GM08714 (cell line): ENCODE data around the gene R3HDML.

Source experiments
- H3K4me3 ChIP-seq: fragments of 200-500 bp; sonication (Bioruptor generic); 2 replicates; pipeline ENCODE4 v1.5.1; 2014; ENCODE audit warnings: mild to moderate bottlenecking, low read length, inconsistent platforms
- ZNF274 ChIP-seq: IDR thresholded peaks from 2 replicates; pipeline ENCODE4 v1.6.1; 2012; ENCODE audit warnings: mild to moderate bottlenecking, low read depth, low read length

R3HDML gene

GRCh38 chr20:44395461-44396340 lies 58.9 kb downstream of the R3HDML start:
- no peak for TF ChIP-seq ZNF274
- H3K4me3 ChIP-seq, result no peak overlapping the region

GRCh38 chr20:44396369-44397130 lies 59.7 kb downstream of the R3HDML start:
- no peak for TF ChIP-seq ZNF274
- no peak overlapping the region for H3K4me3 ChIP-seq

- no peak overlapping the region for H3K4me3 ChIP-seq
- TF ChIP-seq ZNF274, result no peak
Observed at GRCh38 chr20:44398335-44398734, 61.5 kb downstream of the R3HDML start.

GRCh38 chr20:44399446-44399845 lies 62.6 kb downstream of the R3HDML start:
- no peak overlapping the region for H3K4me3 ChIP-seq
- no peak for TF ChIP-seq ZNF274

- no peak overlapping the region for H3K4me3 ChIP-seq
- TF ChIP-seq ZNF274, result no peak
Observed at GRCh38 chr20:44400671-44400969, 63.8 kb downstream of the R3HDML start.
